Activated B cell treated with CpG ODN at 0.5 μM for 24 hours (primary cell): ENCODE measurements around the gene KDM2A. TPM values are rescaled to one million over a fixed set of nuclear protein-coding genes. Genes with fewer than 3 reads are reported as not detected.
"Not testable (repeated sequence)": the region's sequence is repeated elsewhere in the genome, so short reads cannot be mapped to it uniquely, and the experiment has no call there.

Source experiments
- ATAC-seq: fragments of 200-7000 bp; cut with Tn5 transposase; one replicate; pipeline ENCODE4 v1.10.0; 2021; ENCODE audit warnings: low read depth, mild to moderate bottlenecking, moderate library complexity
- CTCF ChIA-PET: fragments of 350-600 bp; sonication (Branson Sonifier 250); formaldehyde crosslinking; loops from one replicate; lab custom pipeline; 2021; ENCODE audit warnings: antibody characterized with exemption; lab: Charles Lee
- POLR2A ChIA-PET: fragments of 350-600 bp; sonication (Branson Sonifier 250); formaldehyde crosslinking; loops from one replicate; lab custom pipeline; 2021; ENCODE audit warnings: antibody characterized with exemption; lab: Charles Lee
- DNase-seq: peaks from one replicate; pipeline ENCODE4 v3.0.0; 2022
- H3K27ac Mint-ChIP-seq: one replicate; pipeline ENCODE4 v1.8.0; 2020; ENCODE audit warnings: mixed read lengths
- H3K27me3 Mint-ChIP-seq: one replicate; pipeline ENCODE4 v1.8.0; 2021; ENCODE audit warnings: mixed read lengths
- H3K36me3 Mint-ChIP-seq: one replicate; pipeline ENCODE4 v1.8.0; 2021; ENCODE audit warnings: low read depth, mixed read lengths
- H3K4me1 Mint-ChIP-seq: one replicate; pipeline ENCODE4 v1.8.0; 2021; ENCODE audit warnings: mixed read lengths
- H3K4me3 Mint-ChIP-seq: one replicate; pipeline ENCODE4 v1.8.0; 2020; ENCODE audit warnings: mild to moderate bottlenecking, mixed read lengths
- H3K9me3 Mint-ChIP-seq: one replicate; pipeline ENCODE4 v1.8.0; 2020; ENCODE audit warnings: mixed read lengths
- intact Hi-C: fragments of 100-400 bp; cut with micrococcal nuclease; formaldehyde crosslinking; loops from one replicate; pipeline ENCODE4 v1.15.1; 2024
- total RNA-seq: library from RNA; stranded (reverse); gene quantifications from 2 replicates; pipeline ENCODE4 v1.2.3, GENCODE V29; 2022
- TF ChIP-seq, protein P1 (sequence below): fragments of 200-600 bp; IDR thresholded peaks from one replicate; pipeline ENCODE4 v1.8.0; 2022; ENCODE audit warnings: antibody characterized with exemption, mild to moderate bottlenecking

The KDM2A gene
- total RNA-seq, 1 donor from 2014 or later = 160 TPM

DNA sequence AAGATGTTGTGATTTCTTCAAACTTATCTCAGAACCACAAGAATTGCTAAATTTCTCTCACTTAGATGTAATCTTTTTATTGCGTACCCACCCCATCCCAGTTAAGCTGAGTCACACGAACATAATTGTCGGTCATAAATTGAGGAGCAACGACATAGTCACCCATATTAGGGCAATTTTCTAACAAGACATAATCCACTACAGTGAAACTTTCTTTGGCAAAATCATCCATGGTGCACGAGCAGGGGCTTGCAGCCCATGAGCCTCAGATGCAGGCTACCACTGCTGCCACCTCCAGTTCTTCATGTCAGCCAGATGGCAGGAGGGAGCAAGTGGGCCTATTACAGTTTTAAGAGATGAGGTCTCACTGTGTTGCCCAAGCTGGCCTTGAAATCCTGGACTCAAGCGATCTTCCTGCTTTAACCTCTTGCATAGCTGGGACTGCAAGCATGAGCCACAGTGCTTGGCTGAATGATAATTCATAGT, 77.0 kb downstream of the KDM2A start:
- no peaks in the 10 kb centered on the region for H3K27me3 Mint-ChIP-seq
- ChIA-PET CTCF (interaction anchor here (0.7 to 1.2 kb wide), 4 partner anchors 9 to 115 kb away, joined by 3 to 5 read pairs (median 4); no protein-coding TSS in a partner anchor), POLR2A (no interaction called here)
- peaks cover 47% of the 10 kb centered on the region for H3K36me3 Mint-ChIP-seq
- DNase-seq = no peak
- intact Hi-C loops = no loop called here
- no peak overlapping the region for H3K27ac Mint-ChIP-seq
- TF ChIP-seq, protein P1, sequence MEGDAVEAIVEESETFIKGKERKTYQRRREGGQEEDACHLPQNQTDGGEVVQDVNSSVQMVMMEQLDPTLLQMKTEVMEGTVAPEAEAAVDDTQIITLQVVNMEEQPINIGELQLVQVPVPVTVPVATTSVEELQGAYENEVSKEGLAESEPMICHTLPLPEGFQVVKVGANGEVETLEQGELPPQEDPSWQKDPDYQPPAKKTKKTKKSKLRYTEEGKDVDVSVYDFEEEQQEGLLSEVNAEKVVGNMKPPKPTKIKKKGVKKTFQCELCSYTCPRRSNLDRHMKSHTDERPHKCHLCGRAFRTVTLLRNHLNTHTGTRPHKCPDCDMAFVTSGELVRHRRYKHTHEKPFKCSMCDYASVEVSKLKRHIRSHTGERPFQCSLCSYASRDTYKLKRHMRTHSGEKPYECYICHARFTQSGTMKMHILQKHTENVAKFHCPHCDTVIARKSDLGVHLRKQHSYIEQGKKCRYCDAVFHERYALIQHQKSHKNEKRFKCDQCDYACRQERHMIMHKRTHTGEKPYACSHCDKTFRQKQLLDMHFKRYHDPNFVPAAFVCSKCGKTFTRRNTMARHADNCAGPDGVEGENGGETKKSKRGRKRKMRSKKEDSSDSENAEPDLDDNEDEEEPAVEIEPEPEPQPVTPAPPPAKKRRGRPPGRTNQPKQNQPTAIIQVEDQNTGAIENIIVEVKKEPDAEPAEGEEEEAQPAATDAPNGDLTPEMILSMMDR = no peak
- no peaks in the 10 kb centered on the region for H3K9me3 Mint-ChIP-seq
- peaks cover 8% of the 10 kb centered on the region for H3K4me1 Mint-ChIP-seq
- H3K4me3 Mint-ChIP-seq = no peak overlapping the region
- ATAC-seq = no peak

- Mint-ChIP-seq H3K27ac (no peak overlapping the region), H3K36me3 (peaks cover 44% of the 10 kb centered on the region), H3K4me1 (peaks cover 8% of the 10 kb centered on the region), H3K9me3 (no peaks in the 10 kb centered on the region), H3K27me3 (no peaks in the 10 kb centered on the region), H3K4me3 (no peak overlapping the region)
- DNase-seq (no peak), ATAC-seq (no peak)
- intact Hi-C loops = no loop called here
- CTCF ChIA-PET = interaction anchor here (0.6 to 1.2 kb wide), 3 partner anchors 117 to 1987 kb away, joined by 3 to 5 read pairs (median 4); no protein-coding TSS in a partner anchor
- POLR2A ChIA-PET = interaction anchor here (0.7 kb wide), 1 partner anchor 27 kb away, joined by 3 read pairs; no protein-coding TSS in a partner anchor
- TF ChIP-seq, protein P1 = no peak
Measured at GRCh38 chr11:67197606-67198005, 78.5 kb downstream of the KDM2A start.

DNA sequence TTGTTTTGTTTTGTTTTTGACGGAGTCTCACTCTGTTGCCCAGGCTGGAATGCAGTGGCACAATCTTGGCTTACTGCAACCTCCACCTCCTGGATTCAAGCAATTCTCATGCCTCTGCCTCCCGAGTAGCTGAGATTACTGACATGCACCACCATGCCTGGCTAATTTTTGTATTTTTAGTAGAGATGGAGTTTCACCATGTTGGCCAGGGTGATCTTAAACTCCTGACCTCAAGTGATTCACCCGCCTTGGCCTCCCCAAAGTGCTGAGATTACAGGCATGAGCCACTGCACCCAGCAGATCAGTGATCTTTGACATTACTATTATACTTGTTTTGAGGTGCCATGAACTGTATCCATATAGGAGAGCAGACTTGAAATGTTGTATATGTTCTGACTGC, 79.7 kb downstream of the KDM2A start:
- H3K9me3 Mint-ChIP-seq, intact Hi-C loops, POLR2A ChIA-PET, H3K4me1 Mint-ChIP-seq, CTCF ChIA-PET, ATAC-seq, H3K27me3 Mint-ChIP-seq, H3K27ac Mint-ChIP-seq, H3K4me3 Mint-ChIP-seq, DNase-seq: not testable (repeated sequence)
- H3K36me3 Mint-ChIP-seq = peaks cover 45% of the 10 kb centered on the region

- ChIA-PET CTCF (no interaction called here), POLR2A (no interaction called here)
- intact Hi-C loops = no loop called here
- DNase-seq (no peak), ATAC-seq (no peak)
- no peak overlapping the region for H3K27ac Mint-ChIP-seq
- TF ChIP-seq, protein P1 = no peak
- no peak overlapping the region for H3K4me3 Mint-ChIP-seq
- peaks cover 42% of the 10 kb centered on the region for H3K36me3 Mint-ChIP-seq
- no peaks in the 10 kb centered on the region for H3K27me3 Mint-ChIP-seq
- peaks cover 8% of the 10 kb centered on the region for H3K4me1 Mint-ChIP-seq
- H3K9me3 Mint-ChIP-seq = no peaks in the 10 kb centered on the region
Measured at GRCh38 chr11:67199751-67200150, 80.7 kb downstream of the KDM2A start.

GRCh38 chr11:67202028-67202427, 83.0 kb downstream of the KDM2A start:
- Mint-ChIP-seq H3K4me1 (peaks cover under 1% of the 10 kb centered on the region), H3K36me3 (peaks cover 41% of the 10 kb centered on the region), H3K9me3 (no peaks in the 10 kb centered on the region), H3K27ac (no peak overlapping the region), H3K27me3 (no peaks in the 10 kb centered on the region), H3K4me3 (no peak overlapping the region)
- DNase-seq (no peak), ATAC-seq (no peak)
- intact Hi-C loops = no loop called here
- TF ChIP-seq, protein P1 = no peak
- CTCF ChIA-PET = no interaction called here
- POLR2A ChIA-PET = interaction anchor here (1.0 kb wide), 1 partner anchor 115 kb away, joined by 5 read pairs; no protein-coding TSS in a partner anchor
